GM12878 (cell line): ENCODE results near the gene SMG6. TPM values are rescaled to one million over a fixed set of nuclear protein-coding genes. Genes with fewer than 3 reads are reported as not detected.

Source experiments
- ATAC-seq: fragments of 200-7000 bp; cut with Tn5 transposase; 3 replicates; pipeline ENCODE4 v1.9.1; 2020; ENCODE audit warnings: mild to moderate bottlenecking, moderate library complexity
- BruUV-seq: library from RNA; stranded (reverse); fragments of 400-500 nt; replicated peaks from 2 replicates; lab custom pipeline; 2021; lab: Mats Ljungman, UMichigan
- CTCF ChIA-PET: fragments of 300-600 bp; sonication (Branson Sonifier 250); formaldehyde crosslinking; extraction: SDS; loops from one replicate; lab custom pipeline; 2021; ENCODE audit warnings: inconsistent platforms; lab: Yijun Ruan, JAX
- POLR2A ChIA-PET: fragments of 350-600 bp; formaldehyde crosslinking; extraction: SDS; loops from one replicate; lab custom pipeline; 2021; ENCODE audit warnings: inconsistent platforms; lab: Charles Lee
- RAD21 ChIA-PET: fragments of 300-600 bp; sonication (Branson Sonifier 250); formaldehyde crosslinking; loops from one replicate; lab custom pipeline; 2023; ENCODE audit warnings: antibody characterized with exemption; ENCODE audit not compliant: unreplicated experiment; lab: Charles Lee
- SMC1A ChIA-PET: fragments of 300-600 bp; sonication (Branson Sonifier 250); formaldehyde crosslinking; loops from one replicate; lab custom pipeline; 2023; ENCODE audit not compliant: unreplicated experiment, uncharacterized antibody; lab: Charles Lee
- DNase-seq: peaks from one replicate; pipeline ENCODE4 v3.0.0-alpha.2; 2011; ENCODE audit warnings: low read depth, low spot score
- FAIRE-seq: peaks from 3 replicates; lab custom pipeline; 2011; peaks lifted over from hg19 to GRCh38; lab: Jason Lieb, UNC
- H2AFZ ChIP-seq: 2 replicates; pipeline ENCODE4 v1.6.0; 2011; ENCODE audit warnings: low read depth, low read length, control low read depth; ENCODE audit not compliant: control insufficient read depth
- H3K27ac ChIP-seq: 2 replicates; pipeline ENCODE4 v1.5.1; 2011; ENCODE audit warnings: control low read depth; ENCODE audit not compliant: control insufficient read depth, insufficient read depth
- H3K27me3 ChIP-seq, 2 experiments: replicated peaks in 1 of 2; 2 replicates each; pipeline versions ENCODE4 v1.6.0 to v1.6.1; 2011; ENCODE audit warnings: low read length in 1 of 2; ENCODE audit not compliant: control insufficient read depth in 2 of 2, insufficient read depth in 2 of 2
- H3K36me3 ChIP-seq, 2 experiments: 2 replicates each; pipeline ENCODE4 v1.5.1; 2011; ENCODE audit warnings: low read length in 1 of 2; ENCODE audit not compliant: control insufficient read depth in 2 of 2, insufficient read depth in 2 of 2
- H3K4me1 ChIP-seq: 2 replicates; pipeline ENCODE4 v1.6.1; 2011; ENCODE audit warnings: mild to moderate bottlenecking, low read length, moderate library complexity, mixed read lengths; ENCODE audit not compliant: control insufficient read depth, insufficient read depth
- H3K4me2 ChIP-seq: 2 replicates; pipeline ENCODE4 v1.6.0; 2011; ENCODE audit warnings: control low read depth; ENCODE audit not compliant: control insufficient read depth, insufficient read depth
- H3K4me3 ChIP-seq: fragments of 200-600 bp; sonication (generic); 2 replicates; pipeline ENCODE4 v1.5.1; 2016
- H3K79me2 ChIP-seq: 2 replicates; pipeline ENCODE4 v1.6.0; 2011; ENCODE audit warnings: low read length; ENCODE audit not compliant: control insufficient read depth, insufficient read depth
- H3K9ac ChIP-seq: 2 replicates; pipeline ENCODE4 v1.8.0; 2011; ENCODE audit warnings: low read length, control low read depth, mixed read lengths; ENCODE audit not compliant: control insufficient read depth, insufficient read depth
- H3K9me3 ChIP-seq: replicated peaks from 3 replicates; pipeline ENCODE4 v1.5.1; 2011; ENCODE audit warnings: mild to moderate bottlenecking, low read length; ENCODE audit not compliant: control insufficient read depth, insufficient read depth
- H4K20me1 ChIP-seq: 2 replicates; pipeline ENCODE4 v1.6.0; 2011; ENCODE audit not compliant: control insufficient read depth, insufficient read depth
- BMI1 ChIP-seq: fragments of 450-650 bp; IDR thresholded peaks from 2 replicates; pipeline ENCODE4 v1.6.1; 2016; ENCODE audit warnings: mild to moderate bottlenecking, moderate library complexity, borderline replicate concordance
- HDAC2 ChIP-seq: fragments of 200-600 bp; sonication (generic); IDR thresholded peaks from 2 replicates; pipeline ENCODE4 v1.6.1; 2017
- POLR2A ChIP-seq: IDR thresholded peaks from 2 replicates; pipeline ENCODE4 v1.6.1; 2011; ENCODE audit warnings: low read depth, mild to moderate bottlenecking, low read length
- SMAD5 ChIP-seq: IDR thresholded peaks from 2 replicates; pipeline ENCODE4 v1.6.1; 2016; ENCODE audit warnings: antibody characterized with exemption, low read depth
- WGBS: methylation state at CpG from one replicate; pipeline ENCODE4 v1.1.6; 2016; ENCODE audit warnings: low lambda C conversion rate; ENCODE audit not compliant: insufficient replicate concordance, insufficient coverage; ENCODE audit errors: missing lambda C conversion rate; 5-methylcytosine and 5-hydroxymethylcytosine counted together
- in situ Hi-C: fragments of 300-500 bp; cut with MboI; formaldehyde crosslinking; loops from 9 replicates; pipeline ENCODE4 v1.14.3; 2018; ENCODE audit warnings: mixed read lengths
- intact Hi-C: fragments of 100-400 bp; cut with micrococcal nuclease; formaldehyde crosslinking; loops from one replicate; pipeline ENCODE4 v1.14.2; 2022; ENCODE audit not compliant: unreplicated experiment
- polyA plus RNA-seq, 11 experiments: library from polyadenylated mRNA; depleted of rRNA in 4 of 11; unstranded in 6 of 11; stranded (reverse) in 5 of 11; fragments of >200 nt; fragmentation: Nextera tagmentation in 4 of 11; fragmentation: Illumina TruSeq in 1 of 11; extraction: Ambion mirVana in 4 of 11; extraction: Trizol in 1 of 11; gene quantifications; 1 replicate in 1 of 11; 2 replicates in 10 of 11; pipeline versions ENCODE4 v1.2.1 to v1.2.3, GENCODE V29; 2011 to 2016; ENCODE audit warnings: inconsistent platforms in 2 of 11, missing spikeins in 2 of 11, low read depth in 1 of 11
- total RNA-seq, 4 experiments: library from RNA; depleted of rRNA in 3 of 4; stranded (reverse); fragments of >200 nt in 3 of 4; fragmentation: Illumina TruSeq in 1 of 4; extraction: Trizol in 1 of 4; gene quantifications; 2 replicates each; pipeline versions ENCODE4 v1.2.1 to v1.2.3, GENCODE V29; 2013 to 2021
- TF ChIP-seq, protein P1 (sequence below): IDR thresholded peaks from 2 replicates; pipeline ENCODE4 v1.6.1; 2011; ENCODE audit warnings: low read depth, mild to moderate bottlenecking, low read length, moderate library complexity, borderline replicate concordance; ENCODE audit errors: extremely low read depth
- TF ChIP-seq, protein P2 (sequence below): fragments of 450-650 bp; IDR thresholded peaks from 2 replicates; pipeline ENCODE4 v1.6.1; 2017; ENCODE audit warnings: mild to moderate bottlenecking, moderate library complexity

The SMG6 gene
- total and polyA plus RNA-seq, 10 of the 15 experiments (the other 5 are each of a cell fraction or from before 2014, with no cell fraction given) = 0.58 to 28.7 (median 15.7) TPM

DNA sequence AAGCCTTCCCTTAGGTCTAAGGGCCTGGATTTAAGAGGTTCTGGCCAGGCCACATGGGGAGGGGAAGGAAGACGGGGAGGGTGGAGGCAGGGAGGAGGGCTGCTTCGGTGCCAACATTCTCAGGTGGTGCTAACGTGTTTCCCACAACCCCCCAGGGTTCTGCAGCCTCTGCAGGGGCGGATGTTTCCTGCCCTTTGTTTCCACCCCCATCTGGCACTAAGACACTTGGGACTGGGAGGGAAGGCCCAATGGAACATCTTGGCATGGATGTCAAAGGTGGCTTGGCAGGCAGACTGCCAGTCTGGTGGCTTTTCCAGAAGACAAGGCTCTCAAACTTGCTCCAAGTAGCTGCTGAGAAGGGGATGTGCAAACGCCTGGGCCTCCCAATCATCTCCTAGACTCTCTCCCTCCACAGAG, 236.0 kb downstream of the SMG6 start:
- in situ Hi-C loops (loop anchor here (10.0 kb wide), 1 partner anchor 177 kb away; no protein-coding TSS in a partner anchor), intact Hi-C loops (no loop called here)
- Histone ChIP-seq H3K27ac (no peak overlapping the region), H3K36me3 (peaks cover 18 to 26% of the 10 kb centered on the region in 2 experiments), H2AFZ (no peak overlapping the region), H3K79me2 (no peaks in the 10 kb centered on the region), H3K9me3 (no peaks in the 10 kb centered on the region), H3K9ac (no peak overlapping the region), H4K20me1 (no peaks in the 10 kb centered on the region), H3K4me1 (peaks cover 52% of the 10 kb centered on the region), H3K4me2 (no peak overlapping the region), H3K4me3 (no peak overlapping the region), H3K27me3 (no peaks in the 10 kb centered on the region)
- POLR2A ChIA-PET = interaction anchor here (12.5 kb wide), 1 partner anchor 20 kb away, joined by 148 read pairs; no protein-coding TSS in a partner anchor
- FAIRE-seq = no peak
- CTCF ChIA-PET = interaction anchor here (1.0 to 8.5 kb wide), 4 partner anchors 11 to 202 kb away, joined by 3 to 77 read pairs (median 43); partner anchors contain the start of gene HIC1
- ATAC-seq = no peak
- no peak for DNase-seq
- 90% methylated on average over 5 of the region's 5 CpGs for WGBS
- BruUV-seq = no TSS peak
- SMC1A ChIA-PET = interaction anchor here (1.0 to 6.1 kb wide), 8 partner anchors 9 to 185 kb away, joined by 3 to 107 read pairs (median 14); no protein-coding TSS in a partner anchor
- RAD21 ChIA-PET = interaction anchor here (0.7 to 4.7 kb wide), 2 partner anchors 15 to 21 kb away, joined by 5 to 85 read pairs; no protein-coding TSS in a partner anchor
- TF ChIP-seq, protein P1, sequence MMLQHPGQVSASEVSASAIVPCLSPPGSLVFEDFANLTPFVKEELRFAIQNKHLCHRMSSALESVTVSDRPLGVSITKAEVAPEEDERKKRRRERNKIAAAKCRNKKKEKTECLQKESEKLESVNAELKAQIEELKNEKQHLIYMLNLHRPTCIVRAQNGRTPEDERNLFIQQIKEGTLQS = no peak
- TF ChIP-seq POLR2A = peak; percentile 16; the same call in 1 of the 2 replicates

DNA sequence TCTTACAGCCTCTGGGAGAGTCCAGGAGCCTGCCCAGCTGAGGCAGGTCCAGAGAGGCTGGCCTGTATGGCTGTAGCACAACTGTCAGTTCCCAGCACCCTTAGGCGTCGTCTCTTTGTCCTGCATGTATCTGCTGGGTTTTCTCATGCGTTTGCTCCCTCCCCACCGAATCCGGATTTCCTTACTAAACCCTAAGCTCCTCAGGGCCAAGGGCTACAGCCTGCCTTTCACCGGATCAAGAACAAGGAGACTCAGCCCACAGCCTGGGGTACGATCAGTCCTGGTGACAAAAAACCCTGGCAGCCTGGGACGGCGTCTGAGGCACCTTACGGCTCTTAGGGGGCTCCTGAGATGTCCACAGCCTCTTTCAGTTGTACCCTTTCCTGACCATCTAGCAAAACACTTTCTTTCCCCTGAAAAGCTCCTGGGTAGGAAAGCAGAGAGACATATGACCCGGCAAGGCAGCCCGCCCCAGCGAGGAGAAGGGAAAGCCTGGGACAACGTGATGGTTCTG, 236.5 kb downstream of the SMG6 start:
- ATAC-seq (no peak), DNase-seq (no peak), FAIRE-seq (no peak)
- TF ChIP-seq SMAD5 (no peak), HDAC2 (no peak), POLR2A (0 out of 2 replicates have a peak, but pooled peaks have one; percentile 12), BMI1 (no peak)
- TF ChIP-seq, protein P2, sequence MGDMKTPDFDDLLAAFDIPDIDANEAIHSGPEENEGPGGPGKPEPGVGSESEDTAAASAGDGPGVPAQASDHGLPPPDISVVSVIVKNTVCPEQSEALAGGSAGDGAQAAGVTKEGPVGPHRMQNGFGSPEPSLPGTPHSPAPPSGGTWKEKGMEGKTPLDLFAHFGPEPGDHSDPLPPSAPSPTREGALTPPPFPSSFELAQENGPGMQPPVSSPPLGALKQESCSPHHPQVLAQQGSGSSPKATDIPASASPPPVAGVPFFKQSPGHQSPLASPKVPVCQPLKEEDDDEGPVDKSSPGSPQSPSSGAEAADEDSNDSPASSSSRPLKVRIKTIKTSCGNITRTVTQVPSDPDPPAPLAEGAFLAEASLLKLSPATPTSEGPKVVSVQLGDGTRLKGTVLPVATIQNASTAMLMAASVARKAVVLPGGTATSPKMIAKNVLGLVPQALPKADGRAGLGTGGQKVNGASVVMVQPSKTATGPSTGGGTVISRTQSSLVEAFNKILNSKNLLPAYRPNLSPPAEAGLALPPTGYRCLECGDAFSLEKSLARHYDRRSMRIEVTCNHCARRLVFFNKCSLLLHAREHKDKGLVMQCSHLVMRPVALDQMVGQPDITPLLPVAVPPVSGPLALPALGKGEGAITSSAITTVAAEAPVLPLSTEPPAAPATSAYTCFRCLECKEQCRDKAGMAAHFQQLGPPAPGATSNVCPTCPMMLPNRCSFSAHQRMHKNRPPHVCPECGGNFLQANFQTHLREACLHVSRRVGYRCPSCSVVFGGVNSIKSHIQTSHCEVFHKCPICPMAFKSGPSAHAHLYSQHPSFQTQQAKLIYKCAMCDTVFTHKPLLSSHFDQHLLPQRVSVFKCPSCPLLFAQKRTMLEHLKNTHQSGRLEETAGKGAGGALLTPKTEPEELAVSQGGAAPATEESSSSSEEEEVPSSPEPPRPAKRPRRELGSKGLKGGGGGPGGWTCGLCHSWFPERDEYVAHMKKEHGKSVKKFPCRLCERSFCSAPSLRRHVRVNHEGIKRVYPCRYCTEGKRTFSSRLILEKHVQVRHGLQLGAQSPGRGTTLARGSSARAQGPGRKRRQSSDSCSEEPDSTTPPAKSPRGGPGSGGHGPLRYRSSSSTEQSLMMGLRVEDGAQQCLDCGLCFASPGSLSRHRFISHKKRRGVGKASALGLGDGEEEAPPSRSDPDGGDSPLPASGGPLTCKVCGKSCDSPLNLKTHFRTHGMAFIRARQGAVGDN = no peak
- Histone ChIP-seq H3K4me1 (peaks cover 55% of the 10 kb centered on the region), H3K36me3 (peaks cover 18 to 26% of the 10 kb centered on the region in 2 experiments), H4K20me1 (no peaks in the 10 kb centered on the region), H3K9me3 (no peaks in the 10 kb centered on the region), H2AFZ (no peak overlapping the region), H3K27ac (no peak overlapping the region), H3K4me3 (no peak overlapping the region), H3K9ac (no peak overlapping the region), H3K27me3 (no peaks in the 10 kb centered on the region), H3K4me2 (no peak overlapping the region), H3K79me2 (no peaks in the 10 kb centered on the region)
- in situ Hi-C loops = loop anchor here (10.0 kb wide), 1 partner anchor 178 kb away; no protein-coding TSS in a partner anchor
- no TSS peak for BruUV-seq
- 97% methylated on average over 14 of the region's 14 CpGs for WGBS
- ChIA-PET SMC1A (interaction anchor here (1.1 to 4.5 kb wide), 4 partner anchors 9 to 185 kb away, joined by 3 to 30 read pairs (median 14); no protein-coding TSS in a partner anchor), CTCF (interaction anchor here (5.3 to 8.5 kb wide), 3 partner anchors 10 to 178 kb away, joined by 35 to 77 read pairs (median 51); partner anchors contain the start of gene HIC1), RAD21 (interaction anchor here (1.2 to 4.7 kb wide), 2 partner anchors 21 to 178 kb away, joined by 6 to 85 read pairs; no protein-coding TSS in a partner anchor), POLR2A (interaction anchor here (12.5 kb wide), 1 partner anchor 20 kb away, joined by 148 read pairs; no protein-coding TSS in a partner anchor)
- intact Hi-C loops = no loop called here
